ENCODE results near the gene CDC14B.
"Not testable (repeated sequence)": the region's sequence is repeated elsewhere in the genome, so short reads cannot be mapped to it uniquely, and the experiment has no call there.

Gene CDC14B

DNA sequence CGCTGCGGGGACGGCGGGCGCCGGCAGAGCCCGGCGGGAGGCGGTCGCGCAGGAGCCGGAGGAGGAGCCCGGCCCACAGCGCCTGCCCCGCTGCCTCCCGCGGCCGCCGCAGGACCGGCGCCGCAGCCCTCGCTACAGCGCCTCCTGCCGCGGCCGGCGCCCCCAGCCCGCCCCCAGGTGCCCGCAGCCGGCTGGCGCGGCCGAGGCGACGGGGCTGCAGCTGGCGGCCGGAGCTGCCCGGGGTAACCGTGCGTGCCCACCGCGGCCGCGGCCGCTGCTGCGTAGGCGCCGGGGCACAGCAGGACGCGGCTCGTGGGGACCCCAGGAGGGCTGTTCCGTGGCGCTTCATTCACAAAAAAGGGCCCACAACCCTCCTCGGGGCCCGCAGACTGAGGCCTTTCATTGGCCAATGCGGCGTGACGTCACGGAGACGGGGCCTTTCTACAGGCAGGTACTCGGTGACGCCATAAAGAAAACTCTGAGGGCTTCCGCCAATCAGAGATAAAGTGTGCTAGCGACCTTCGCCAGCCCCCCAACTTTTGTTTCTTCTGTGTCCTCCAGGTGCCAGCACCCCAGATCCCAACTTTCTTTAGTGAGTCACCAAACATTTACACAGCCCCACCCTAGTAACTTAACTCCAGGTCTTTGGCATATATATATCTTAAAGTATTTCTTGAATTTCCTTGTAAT lies at the start of gene CDC14B:
CDC14B (minus strand) TSS at position 353 of the 690 bp plus-strand sequence. CDS start 465 bp downstream, outside the sequence.
- peak; percentile 30 to 94 (median 81) for DNase-seq

DNA sequence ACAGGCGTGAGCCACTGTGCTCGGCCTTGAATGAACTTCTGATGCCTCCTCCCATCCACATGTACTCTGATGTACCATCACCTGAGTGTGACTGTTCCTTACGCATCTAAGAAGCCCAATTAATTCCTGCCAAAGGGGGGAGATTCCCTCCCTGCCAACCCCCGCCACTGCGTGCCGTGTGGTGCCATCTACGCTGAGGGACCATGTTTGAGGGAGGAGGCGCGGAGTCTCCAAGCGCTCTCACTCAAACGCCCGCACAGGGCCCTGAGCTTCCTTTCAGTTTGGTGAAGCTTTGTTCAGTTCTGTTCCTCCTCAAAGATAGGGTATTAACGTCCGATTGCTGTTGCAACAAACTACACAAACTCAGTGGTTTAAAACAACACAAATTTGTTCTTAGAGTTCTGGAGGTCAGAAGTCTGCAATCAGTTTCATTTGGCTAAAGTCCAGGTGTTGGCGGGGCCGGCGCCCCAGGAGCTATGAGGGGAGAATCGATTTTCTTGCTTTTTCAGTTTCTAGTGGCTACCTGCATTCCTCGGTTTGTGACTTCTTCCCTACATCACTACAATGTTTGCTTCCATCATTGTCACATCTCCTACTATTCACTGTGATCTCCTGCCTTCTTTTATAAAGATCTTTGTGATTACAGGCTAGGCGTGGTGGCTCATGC lies 49.4 kb upstream of the CDC14B start:
- no peak for DNase-seq

DNA sequence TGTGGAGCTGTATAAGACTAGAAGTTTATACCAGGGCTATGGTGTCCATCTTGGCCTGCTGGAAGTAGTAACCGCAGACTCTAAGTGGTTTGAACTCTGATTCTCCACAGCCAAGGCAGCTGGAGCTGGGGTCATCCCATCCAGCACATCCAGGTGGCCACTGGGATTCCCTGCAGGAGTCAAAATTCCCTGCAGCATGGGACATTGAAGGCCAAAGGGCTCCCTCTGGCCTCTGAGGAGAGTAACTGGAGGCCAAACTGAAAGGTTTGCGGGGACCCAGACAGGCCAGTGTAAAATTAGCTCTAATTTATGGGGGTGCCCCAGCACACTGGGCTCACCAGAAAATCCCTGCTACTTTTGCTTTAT lies 47.7 kb upstream of the CDC14B start:
- no peak for DNase-seq

DNA sequence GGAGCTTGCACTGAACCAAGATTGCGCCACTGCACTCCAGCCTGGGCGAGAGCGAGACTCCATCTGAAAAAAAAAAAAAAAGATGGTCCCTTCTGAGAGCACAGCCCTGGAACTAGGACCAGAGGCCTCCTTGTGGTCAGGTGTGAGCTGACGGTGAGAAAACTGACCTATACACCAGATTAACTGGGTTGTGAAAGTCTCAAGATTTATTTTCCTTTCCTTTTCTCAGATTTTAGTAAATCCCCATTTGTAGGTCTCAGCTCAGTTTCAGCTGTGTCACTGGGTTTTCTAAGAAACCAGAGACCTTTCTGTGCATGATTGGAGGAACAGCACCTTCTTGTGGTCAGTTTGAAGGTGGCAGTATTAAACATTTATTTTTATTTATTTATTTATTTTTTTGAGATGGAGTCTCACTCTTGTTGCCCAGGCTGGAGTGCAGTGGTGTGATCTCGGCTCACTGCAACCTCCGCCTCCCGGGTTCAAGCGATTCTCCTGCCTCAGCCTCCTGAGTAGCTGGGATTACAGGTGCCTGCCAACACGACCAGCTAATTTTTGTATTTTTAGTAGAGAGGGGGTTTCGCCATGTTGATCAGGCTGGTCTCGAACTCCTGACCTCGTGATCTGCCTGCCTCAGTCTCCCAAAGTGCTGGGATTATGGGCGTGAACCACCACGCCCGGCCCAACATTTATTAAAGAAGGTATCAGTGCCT lies 47.2 kb upstream of the CDC14B start:
- DNase-seq: peak in 10 of 58 donors; percentile 3 to 65 (median 6)

DNA sequence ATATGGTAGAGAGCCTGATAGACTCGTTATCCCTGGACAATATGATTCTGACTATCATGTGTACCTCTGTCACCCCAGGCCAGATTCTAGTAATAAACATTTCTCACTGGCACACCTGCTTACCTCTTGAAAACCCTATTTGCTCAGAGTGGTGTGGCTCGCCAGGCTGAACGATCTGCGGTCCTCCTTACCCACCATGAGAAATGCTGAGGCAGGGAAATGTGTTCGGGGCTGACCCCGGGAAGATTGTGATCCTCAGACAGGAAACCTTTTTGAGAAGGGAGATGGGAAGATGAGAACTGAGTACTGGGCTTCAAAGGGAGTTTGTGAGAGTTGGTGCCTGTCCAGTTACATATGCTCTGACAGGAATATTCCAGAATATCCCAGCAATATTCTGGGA lies 46.1 kb upstream of the CDC14B start:
- no peak for DNase-seq

DNA sequence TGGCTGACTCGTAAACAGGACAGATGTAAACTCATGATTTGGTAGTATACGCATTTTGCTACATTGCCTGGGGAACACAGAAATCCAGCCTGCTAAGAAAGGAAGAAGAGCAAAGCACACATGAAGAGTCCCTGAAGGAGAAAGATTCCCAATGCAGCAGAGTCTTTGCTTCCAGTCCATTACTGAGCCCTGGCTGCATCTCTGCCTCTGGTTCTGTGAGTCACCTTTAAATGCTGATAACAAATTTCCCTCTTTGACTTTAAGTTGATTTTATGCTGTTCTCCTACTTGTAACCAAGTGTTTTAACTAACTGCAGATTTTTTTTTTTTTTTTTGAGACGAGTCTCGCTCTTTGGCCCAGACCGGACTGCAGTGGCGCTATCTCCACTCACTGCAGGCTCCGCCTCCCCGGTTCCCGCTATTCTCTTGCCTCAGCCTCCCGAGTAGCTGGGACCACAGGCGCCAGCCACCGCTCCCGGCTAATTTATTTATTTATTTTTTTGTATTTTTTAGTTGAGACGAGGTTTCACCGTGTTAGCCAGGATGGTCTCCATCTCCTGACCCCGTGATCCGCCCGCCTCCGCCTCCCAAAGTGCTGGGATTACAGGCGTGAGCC lies 44.0 kb upstream of the CDC14B start:
- no peak for DNase-seq

DNA sequence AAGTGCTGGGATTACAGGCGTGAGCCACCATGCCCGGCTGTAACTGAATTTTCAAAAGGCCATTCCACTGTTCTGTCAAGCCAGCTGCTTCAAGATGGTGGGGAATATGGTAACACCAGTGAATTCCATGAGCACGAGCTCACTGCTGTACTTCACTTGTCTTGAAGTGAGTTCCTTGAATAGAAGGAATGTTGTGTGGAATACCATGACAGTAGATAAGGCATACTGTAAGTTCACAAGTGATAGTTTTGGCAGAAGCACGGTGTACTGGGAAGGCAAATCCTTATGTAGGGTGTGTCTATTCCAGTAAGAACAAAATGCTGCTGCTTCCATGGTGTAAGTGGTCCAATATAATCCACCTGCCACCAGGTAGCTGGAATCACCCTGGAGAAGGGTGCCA lies 42.1 kb upstream of the CDC14B start:
- DNase-seq: no peak

DNA sequence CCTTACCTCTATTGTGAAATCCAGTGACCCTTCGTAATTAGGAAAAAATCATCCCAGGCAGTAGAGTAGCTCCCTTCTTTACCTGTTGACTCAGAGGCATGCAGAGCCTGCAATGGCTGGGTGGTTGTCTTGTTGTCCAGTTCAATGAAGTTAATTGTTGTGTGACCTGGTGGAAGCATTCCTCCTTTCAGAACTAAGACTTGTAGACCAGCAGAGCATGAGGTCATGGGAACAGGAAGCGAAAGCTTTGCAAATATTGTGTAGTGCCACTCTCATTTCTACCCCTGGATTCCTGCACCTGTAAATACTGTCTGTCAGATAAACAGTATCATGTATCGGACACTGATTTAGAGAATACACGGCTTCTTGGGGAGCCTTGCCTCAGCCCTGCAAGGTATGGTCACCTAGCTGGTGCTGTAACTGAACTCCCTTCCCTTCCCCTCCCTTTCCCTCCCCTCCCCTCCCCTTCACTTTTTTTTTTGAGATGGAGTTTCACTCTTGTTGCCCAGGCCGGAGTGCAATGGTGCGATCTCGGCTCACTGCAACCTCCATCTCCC lies 41.1 kb upstream of the CDC14B start:
- DNase-seq: no peak

DNA sequence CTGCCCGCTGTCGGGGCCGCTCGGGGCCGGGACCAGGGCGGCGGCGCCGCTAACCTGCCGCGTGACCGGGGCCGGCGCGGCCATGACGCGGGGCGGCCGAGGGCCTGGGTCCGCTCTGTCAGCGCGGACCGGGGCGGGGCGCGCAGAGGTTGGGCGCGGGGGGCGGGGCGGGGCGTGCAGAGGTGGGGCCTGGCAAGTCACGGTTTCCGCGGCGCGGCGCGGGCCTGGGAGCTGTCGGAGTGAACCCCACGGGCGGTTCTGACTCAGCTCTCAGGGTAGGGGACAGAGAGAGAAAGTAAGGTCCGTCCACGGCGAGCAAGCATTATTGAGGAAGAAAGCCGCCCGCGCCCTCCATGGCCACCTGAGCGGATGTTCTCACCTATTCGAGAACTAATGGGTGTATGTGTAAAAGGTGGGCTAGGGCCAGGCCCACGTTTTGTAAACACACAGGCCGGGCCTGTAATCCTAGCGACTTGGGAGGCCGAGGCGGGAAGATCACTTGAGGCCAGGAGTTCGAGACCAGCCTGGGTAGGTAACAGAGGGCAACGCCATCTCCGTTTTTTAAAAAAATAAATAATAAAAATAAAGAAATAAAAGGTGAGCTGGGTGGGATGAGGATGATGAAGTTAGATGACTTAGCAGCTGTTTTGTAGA lies 35.7 kb upstream of the CDC14B start, which contains the start of gene PRXL2C:
PRXL2C (minus strand) TSS at position 120 of the 654 bp plus-strand sequence; CDS start at position 84, 36 bp downstream.
- DNase-seq: peak in 56 of 58 donors; percentile 4 to 84 (median 61)

DNA sequence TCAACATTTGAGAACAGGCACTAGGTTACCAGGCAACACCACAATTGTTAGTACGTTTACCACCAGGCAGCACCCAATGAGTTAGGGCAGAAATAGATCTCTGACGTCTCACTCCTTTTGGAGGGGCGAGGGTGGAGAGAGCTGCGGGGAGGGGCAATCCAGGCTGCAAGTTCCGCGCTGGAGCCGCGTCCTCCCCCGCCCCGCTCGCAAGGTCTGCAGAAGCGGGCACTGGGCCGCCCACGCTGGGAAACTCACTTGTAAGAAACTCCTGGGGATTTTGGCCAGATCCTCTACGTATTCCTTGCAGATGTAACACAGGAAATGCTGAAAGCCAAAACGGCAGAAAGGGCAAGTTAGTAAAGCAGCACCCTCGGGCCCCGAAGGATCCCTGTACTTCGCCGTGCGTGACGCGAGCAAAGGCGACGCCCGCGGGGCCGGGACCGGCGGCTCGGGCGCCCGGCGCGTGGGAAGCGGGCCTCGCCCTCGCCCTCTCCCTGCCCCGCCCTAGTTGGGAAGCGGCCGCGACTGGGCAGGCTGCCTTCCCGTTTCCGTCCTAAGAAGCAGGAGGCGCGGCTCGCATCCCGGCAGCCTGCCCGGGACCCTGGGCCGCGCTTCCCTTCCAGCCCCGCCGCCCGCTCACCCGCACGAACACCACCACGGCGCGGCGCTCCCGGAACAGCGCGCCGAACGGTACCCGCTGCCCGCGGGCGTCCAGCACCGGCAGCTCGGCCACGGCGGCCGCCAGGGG lies 35.0 kb upstream of the CDC14B start:
- peak; percentile 16 to 87 (median 69) for DNase-seq

DNA sequence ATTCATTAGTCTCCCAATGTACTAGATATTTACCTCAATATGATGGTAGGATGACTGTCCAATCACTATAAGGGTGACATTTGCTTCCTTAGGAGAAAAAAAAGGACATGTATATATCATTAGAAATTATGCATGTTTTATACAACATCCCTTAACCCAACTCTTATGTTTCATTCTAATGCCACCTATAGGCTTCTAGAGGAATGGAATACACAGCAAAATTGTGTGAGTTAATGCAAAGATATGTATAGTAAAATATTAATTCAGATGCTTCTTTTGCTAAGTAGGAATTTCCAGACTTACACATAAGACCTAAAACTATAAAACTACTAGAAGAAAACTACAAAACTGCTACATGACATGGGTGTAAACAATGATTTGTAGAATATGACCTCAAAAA lies 32.0 kb upstream of the CDC14B start:
- no peak for DNase-seq

DNA sequence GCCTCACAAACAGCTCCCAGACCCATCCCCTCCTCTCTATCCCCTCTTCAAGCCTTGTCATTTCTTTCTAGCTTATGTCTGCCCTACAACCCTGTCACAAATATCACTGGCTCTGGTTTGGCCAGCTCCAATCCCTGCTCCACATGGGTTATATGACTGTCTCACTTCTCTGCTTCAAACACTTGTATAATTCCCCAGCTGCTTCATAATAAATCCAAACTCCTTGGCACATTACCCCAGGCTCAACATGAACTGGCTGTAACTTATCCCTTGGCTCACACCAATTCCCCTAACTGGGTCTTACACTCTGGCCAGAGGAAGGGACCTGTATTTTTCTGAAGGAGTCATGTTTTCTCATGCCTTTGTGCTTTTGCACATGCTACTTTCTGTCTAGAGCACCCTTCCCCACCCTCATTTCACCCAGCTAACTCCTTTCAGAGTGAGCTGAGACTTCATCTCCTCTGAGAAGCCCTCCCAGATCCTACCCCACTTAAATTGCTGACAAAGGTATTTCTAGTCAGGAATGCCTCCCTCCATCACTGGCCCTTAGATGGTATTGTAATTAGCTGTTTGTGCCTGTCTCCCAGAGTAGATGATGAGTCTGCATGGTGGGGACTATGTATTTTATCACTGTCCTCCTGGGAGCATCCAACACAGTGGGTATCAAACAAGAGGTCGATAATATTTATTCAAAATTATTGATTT lies 30.1 kb upstream of the CDC14B start:
- no peak for DNase-seq

DNA sequence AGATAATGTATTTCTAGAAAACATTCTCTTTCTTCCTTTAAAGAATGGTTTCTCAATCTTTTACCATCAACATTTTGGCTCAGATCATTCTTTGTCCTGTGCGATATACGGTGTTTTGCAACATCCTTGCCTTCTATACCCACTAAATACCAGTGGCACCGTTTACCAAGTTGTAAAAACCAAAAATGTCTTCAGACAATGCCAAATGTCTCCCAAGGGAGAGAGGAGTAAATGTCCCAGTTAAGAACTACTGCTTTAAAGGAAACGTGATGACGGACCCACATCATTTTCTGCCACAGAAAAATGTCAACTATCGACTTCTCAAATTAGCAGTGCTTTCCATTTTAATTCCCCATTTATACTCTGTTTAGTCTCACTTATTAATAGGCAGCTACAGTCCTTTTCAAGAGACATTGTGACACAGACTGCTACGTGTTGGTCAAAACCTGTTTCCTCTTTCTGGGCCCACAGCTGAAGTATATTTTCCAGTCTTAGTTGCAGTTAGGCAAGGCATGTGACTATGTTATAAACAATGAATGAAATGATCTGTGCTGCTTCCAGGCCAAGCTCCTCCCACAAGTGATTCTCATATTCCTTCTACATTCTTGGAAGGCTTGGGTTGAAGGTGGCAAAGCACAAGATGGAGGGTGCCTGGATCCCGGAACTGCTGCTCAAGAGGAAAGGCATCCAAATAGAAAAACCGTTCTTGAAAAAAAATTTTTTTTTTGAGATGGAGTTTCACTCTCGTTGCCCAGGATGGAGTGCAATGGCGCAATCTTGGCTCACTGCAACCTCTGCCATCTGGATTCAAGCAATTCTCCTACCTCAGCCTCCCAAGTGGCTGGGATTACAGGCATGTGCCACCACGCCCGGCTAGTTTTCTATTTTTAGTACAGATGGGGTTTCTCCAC lies 26.7 kb upstream of the CDC14B start:
- DNase-seq: peak in 1 of 58 donors; percentile 10

DNA sequence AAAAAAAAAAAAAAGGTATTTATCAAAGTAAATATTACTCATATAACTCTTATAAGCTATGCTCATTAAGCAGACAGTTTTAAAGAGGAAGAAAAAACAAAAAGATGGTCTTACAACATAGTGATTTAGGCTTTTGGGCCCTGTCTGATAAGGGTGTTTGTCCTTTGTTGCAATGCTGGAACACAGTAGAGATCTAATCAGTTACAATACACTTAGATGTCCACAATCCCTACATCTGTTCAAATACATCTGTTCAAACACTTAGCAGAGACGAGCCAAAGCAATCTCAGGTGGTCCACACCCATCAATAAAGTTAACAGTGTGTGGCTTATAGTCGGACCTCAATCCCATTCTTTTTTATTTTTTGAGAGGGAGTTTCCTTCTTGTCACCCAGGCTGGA lies 24.5 kb upstream of the CDC14B start:
- DNase-seq: no peak

DNA sequence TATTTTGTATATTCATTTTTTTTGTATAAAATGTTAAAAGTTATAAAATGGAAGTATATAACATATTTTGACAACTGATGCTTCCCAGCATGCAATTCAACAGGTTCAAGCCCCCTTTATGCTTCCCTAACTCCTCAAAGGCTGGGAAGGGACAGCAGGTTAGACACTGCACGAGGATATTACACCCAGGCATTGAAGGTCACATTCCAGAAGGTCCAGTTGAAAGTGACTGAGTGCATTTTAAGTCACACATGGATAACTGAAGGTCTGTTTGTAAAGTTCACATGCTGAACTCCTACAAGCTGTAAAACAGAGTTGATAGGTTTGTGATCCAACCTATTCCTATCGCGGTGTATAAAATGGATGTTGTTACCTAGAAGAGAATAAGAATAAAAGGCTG lies 21.9 kb upstream of the CDC14B start:
- DNase-seq: no peak

DNA sequence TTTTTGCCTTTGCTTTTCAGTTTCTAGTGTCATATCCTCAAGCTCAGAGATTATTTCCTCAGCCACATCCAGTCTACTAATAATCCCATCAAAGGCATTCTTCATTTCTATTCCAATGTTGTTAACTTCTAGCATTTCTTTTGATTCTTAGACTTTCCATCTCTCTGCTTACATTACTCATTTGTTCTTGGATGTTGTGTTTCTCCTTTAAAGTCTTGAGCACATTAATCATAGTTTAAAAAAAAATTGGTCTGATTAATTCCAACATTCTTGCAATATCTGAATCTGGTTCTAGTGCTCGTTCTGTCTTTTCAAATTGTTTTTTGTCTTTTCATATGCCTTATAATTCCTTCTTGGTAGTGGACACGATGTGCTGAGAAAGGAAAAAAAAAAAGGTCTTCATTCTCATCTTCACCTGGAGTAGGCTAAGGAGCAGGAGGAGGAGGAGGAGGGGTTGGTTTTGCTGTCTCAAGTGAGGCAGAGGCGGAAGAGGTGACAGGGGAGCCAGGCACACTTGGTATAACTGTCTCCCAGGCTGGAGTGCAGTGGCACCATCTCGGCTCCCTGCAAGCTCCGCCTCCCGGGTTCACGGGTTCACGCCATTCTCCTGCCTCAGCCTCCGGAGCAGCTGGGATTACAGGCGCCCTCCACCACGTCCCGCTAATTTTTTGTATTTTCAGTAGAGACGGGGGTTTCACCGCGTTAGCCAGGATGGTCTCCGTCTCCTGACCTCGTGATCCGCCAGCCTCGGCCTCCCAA lies 19.1 kb upstream of the CDC14B start:
- no peak for DNase-seq

DNA sequence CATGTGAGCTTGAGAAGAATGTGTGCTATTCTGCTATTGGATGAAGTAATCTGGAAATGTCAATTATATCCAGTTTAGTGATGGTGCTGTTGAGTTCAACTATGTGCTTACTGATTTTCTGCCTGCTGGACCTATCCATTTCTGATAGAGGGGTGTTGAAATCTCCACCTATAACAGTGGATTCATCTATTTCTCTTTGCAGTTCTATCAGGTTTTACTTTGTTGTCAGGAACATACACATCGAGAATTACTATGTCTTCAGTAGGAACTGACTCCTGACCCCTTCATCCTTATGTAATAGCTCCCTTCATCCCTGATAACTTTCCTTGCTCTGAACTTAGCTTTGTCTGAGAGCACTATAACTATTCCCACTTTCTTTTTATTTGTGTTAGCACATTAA lies 16.7 kb upstream of the CDC14B start:
- DNase-seq: no peak

DNA sequence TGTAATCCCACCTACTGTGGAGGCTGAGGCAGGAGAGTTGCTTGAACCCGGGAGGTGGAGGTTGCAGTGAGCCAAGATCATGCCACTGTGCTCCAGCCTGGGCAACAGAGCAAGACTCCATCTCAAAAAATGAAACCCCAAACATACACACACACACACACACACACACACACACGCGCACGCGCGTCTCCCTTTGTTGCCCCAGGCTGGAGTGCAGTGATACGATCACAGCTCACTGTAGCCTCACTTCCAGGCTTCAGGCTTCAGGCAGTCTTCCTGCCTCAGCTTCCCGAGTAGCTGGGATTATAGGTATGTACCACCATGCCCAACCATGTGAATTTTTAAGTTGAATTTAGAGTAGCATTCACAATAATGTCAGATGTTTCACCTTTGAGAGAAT lies 13.9 kb upstream of the CDC14B start:
- DNase-seq: not testable (repeated sequence)
